OCI-LY7 (cell line): Measurements from ENCODE around the gene PALLD.

Experiments
- CTCF ChIP-seq: fragments of 200-600 bp; sonication (generic); conservative IDR thresholded peaks from 2 replicates; pipeline ENCODE4 v1.5.1; 2014; ENCODE audit warnings: mild to moderate bottlenecking, antibody characterized with exemption, low read length, moderate library complexity, mixed read lengths
- EZH2phosphoT487 ChIP-seq: fragments of 200-600 bp; sonication (generic); IDR thresholded peaks from 2 replicates; pipeline ENCODE4 v1.6.1; 2018; ENCODE audit warnings: low read depth, borderline replicate concordance, mild to moderate bottlenecking, mixed run types, antibody characterized with exemption, low read length, moderate library complexity, mixed read lengths

GRCh38 chr4:168498251-168498650, 1.4 kb downstream of the PALLD start:
- TF ChIP-seq CTCF (no peak), EZH2phosphoT487 (no peak)
